NCI-H1930 (cell line): ENCODE data around the gene PRSS8.

Experiments
- DNase-seq, 2 experiments: peaks; one replicate each; lab custom pipeline; 2025; lab: John Stamatoyannopoulos, UW

The PRSS8 gene

GRCh38 chr16:31082368-31083045 lies 53.0 kb downstream of the PRSS8 start:
- no peak for DNase-seq
